NOMO-1 treated with dmso at 0.1 percent for 144 hours (cell line): ENCODE measurements around the gene SOCS3.

Experiments used
- DNase-seq: peaks from one replicate; lab custom pipeline; 2025; ENCODE audit not compliant: unreplicated experiment; lab: John Stamatoyannopoulos, UW

SOCS3 gene, protein sequence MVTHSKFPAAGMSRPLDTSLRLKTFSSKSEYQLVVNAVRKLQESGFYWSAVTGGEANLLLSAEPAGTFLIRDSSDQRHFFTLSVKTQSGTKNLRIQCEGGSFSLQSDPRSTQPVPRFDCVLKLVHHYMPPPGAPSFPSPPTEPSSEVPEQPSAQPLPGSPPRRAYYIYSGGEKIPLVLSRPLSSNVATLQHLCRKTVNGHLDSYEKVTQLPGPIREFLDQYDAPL

DNA sequence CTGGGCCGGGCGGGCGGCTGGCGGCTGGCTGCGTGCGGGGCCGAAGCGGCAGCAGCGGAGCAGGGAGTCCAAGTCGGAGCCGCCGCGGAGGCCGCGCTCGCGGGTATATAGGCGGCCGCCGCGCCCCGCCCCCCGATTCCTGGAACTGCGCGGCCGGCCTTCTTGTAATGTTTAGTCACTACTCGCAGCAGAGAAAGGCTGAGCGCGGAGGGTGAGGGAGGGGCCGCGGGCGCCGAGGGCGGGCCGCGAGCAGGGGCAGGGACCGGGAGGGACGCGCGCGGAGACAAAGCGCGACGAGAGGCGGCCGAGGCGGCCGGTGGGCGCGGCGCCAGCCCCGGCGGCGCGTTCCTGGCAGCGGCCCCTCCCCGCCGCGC, at the start of gene SOCS3:
Gene SOCS3, minus strand, starts transcription at position 81 of the 374 bp plus-strand sequence. CDS start 982 bp downstream, outside the sequence.
- DNase-seq: peak; percentile 93

DNA sequence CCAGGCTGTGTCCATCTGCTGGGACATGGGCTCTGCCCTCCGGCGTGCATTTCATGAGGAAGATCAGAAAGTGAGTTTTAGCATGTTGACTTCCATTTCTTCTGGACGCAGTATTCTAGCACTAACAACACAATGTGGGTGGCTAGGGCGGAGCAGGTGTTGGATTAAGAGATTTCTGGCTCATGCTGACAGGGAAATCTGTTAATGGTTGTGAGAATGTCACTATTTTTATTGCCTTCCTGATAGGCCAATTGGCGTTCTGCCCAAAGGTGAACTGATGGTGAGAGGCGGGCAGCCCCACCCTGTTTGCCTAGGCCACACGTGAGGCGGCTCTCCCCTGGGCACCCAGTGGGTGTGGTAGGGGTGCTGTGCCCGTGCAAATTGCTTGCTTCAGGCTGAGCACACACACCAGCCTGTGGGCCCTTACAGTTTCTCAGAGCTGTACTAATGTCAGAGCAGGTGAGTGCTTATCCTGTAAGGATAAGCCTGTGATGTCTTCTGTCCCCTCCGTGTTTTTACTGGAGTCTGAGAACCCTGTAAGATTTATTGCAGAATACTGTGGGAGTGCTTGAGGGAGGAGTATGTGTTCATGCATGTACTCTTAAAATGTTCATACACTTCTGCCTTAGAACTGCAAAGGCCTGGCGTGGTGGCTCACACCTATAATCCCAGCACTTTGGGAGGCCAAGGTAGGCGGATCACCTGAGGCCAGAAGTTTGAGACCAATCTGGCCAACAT, 49.5 kb upstream of the SOCS3 start:
- DNase-seq: no peak

DNA sequence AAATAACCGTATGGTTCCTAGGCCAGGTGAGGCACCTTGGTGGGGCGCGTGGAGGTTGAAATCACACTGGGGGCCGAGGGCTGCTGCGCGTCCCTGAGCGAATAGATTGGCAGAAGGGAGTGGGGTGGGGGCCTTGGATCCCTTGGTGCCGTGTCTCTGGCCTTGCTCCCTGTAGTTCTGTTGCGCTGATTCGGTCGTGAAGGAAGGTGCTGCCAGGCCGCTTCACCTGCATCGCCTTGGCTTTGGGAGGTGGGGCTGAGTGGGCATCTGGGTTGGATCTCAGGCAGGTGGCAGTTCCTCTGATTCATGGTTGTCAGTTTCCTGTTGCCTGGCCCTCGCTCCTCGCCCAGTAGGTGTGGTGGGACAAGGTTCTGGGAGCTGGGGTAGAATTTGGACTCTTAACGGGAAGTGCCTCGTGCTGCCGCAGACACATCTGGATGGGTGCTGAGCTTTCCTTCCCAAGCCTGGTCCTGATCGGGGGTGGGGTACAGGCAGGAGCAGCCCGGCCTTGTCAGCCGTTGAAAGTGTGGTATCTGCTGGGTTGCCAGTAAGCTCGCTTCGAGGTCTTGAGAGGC, 48.7 kb upstream of the SOCS3 start:
- DNase-seq: no peak

DNA sequence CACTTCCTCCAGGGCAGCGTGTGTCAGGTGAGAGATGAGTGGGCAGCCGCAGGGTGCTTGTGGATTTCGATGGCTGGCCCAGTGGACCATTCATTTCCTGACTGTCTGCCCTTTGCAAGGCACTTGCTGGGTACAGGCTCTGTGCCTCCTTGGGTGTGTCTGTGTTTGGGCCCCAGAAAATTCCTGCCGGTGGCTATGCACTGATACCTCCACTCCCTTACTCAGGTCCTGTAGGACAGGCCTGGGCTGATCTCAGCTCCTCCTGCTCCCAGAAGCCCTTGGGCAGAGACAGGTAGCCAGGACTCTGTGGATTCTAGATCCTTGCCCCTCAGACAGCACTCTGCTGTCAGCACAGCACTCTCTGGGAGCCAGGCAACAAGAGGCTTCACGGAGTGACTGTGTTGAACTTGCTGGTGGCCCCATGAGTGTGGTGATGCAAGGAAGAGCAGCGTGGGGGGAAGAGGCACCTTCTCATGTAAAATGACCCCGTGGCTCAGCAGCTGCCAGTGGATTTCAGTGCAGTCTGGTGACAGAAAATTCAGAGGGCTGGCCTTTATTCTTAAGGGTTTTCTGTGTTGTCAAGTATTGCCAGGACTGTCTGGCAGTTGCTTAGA, 47.6 kb upstream of the SOCS3 start:
- DNase-seq: no peak

DNA sequence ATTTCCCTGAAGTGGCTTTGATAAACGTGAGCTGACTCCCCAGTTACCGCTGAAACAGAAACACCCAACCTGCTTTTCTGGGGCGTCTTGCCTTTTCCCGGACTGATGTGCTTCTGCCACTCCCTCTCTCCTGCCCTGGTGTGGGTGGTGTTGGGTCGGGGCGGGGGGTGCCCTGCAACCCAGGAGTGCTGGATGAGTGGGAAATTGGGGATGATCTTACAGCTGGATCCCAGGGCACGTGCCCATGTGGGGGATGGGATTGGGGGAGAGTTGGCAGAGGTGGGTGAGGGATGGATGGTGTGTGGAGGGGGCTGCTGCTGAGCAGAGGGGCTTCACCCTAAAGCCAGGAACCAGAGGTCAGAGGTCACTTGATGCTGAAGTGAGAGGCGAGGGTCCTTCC, 47.0 kb upstream of the SOCS3 start:
- no peak for DNase-seq

DNA sequence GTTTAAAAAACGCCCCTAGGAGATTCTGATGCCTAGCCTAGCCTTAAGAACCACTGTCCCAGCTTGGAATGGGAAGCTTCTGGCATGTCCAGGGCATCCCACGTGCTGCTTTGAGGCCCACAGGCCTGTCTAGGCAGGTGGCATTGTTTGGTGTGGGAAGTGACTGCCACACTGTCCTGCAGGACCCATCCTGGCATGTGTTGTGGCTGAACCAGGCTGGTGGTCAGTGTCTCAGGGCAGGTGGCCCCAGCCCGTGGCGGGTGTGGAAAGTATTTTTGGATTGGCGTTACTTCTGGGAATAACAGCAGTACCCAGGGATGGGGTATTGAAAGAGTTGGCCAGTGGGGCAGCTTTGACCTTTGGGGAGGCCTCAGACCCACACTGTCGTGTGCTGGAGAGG, 46.5 kb upstream of the SOCS3 start:
- DNase-seq: no peak

DNA sequence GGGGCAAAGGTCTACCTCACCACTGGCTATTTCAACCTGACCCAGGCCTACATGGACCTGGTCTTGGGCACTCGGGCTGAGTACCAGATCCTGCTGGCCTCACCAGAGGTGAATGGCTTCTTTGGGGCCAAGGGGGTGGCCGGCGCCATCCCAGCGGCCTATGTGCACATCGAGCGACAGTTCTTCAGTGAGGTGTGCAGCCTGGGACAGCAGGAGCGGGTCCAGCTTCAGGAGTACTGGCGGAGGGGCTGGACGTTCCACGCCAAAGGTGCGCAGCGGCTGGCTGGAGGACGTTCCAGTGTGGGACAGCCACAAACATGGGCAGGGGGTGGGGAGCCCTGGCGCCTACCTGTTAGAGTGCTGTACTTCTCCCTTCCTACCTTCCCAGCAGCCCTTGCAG, 43.9 kb upstream of the SOCS3 start:
- no peak for DNase-seq

DNA sequence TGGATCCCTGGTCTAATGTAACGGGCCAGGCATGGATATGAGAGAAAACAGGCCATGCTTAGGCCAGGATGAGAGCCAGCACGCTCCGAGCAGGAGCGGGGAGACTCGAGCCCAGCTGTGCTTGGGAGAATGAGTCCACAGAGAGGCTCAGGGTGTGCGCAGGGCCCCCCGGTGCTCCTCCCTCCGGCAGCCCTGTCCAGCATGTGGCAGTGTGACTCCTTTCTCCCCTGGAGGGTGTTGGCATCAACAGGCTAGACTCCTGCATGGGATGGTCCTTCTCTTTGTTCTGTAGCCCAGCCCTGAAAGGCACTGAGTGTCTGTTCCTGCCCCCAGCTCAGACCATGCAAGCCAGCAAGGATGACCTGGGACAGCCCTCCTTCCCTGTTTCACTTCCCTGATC, 42.0 kb upstream of the SOCS3 start:
- DNase-seq: no peak

DNA sequence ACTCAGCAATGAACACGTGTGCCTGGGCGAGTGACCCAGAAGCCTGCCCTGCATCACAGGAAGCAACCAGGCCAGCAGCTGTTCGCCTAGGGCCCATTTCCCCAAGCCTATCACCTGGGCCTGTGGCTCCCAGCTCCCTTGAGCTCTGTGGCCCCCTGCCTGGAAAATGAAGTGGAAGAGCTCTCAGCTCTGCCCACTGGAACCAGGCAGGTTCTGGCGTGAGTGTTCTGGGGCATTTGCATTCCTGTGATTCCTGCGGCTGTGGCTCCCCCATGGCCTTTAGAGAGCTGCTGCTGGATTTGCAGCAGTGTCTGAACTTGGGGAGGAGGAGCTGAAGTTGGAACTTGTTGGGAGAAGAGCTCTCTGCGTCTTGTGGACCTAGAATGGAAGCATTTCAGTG, 41.4 kb upstream of the SOCS3 start:
- no peak for DNase-seq

DNA sequence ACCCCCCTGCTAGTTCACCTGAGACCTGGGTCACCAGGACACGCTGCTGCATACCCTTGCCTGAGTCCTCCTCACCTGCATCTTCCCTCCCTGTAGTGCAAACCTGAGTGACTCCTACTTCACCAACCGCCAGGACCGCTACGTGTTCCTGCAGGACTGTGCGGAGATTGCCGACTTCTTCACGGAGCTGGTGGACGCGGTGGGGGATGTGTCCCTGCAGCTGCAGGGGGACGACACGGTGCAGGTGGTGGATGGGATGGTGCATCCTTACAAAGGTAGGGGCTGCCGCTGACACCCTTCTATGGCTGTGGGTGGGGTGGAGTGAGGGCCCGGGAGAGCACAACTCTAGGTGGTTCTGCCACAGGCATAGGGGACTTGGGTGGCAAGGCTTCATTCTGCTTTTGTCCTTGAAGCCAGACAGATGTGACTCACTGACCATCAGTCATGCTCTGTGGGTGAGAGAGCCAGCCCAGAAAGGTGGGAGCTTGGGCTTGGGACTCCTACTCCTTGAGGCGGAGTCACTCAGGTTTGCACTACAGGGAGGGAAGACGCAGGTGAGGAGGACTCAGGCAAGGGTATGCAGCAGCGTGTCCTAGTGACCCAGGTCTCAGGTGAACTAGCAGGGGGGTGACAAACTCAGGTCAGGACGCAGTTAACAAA, 40.8 kb upstream of the SOCS3 start:
- DNase-seq: no peak

DNA sequence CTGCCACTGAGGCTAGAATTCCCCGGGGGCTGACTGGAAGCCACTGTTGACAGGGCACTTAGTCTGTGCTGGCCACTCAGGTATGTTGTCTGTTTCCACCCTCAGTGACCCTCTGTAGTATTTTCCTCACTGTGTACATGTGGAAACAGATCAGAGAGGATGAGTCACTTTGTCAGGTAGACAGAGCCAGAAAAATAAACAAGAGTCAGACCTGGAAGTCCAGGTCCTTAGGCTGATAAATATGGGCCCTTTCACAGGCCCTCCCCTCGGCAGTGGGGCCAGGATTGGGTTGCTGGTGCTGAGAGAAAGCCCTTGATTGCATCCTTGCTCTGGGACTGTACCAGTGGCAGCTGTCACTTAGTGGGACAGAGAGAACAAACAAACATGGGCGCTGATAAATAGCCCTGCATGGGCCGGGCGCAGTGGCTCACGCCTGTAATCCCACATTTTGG, 39.8 kb upstream of the SOCS3 start:
- DNase-seq: no peak

DNA sequence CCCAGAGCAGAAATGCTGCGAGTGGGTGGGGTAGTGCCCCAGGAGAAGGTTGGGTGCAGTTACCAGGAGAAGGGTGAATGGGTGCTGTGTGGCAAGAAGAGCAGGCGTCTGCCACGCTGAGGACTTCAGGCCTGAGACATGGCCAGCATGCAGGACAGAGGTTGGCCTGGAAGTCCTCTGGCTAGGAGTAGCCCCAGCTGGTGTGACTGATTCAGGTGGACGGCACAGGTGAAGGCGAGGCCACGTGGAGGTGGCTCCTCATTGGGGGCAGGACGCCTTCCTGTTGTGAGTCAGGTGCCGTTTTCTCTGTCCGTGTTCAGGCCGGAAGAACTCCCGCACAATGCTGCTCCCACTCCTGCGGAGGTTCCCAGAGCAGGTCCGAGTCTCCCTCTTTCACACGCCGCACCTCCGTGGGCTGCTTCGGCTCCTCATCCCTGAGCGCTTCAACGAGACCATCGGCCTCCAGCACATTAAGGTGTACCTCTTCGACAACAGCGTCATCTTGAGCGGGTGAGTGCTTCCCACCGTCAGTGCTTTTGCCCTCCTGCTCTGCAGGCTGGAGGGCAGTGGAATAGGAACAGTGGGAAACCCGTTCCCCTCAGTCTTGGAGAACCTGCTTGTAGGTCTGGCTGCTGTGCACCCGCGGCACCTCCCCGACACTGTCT, 39.3 kb upstream of the SOCS3 start:
- no peak for DNase-seq

DNA sequence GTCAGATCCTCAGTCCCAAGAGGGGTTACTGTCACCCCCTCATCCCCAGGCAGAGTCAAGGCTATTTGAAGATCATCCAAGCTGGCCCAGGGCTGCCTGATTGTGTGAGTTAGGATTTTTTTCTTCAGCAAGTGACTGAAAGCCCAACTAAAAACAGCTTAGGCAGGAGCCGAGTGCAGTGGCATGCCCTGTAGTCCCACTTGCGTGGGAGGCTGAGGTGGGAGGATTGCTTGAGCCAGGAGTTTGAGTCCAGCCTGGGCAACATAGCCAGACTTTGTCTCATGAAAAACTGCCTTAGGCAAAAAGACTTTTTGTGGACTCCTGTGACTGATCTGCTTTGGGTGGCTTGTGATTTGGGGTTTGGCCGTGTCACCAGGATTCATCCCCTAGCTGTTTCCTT, 38.5 kb upstream of the SOCS3 start:
- DNase-seq: no peak

DNA sequence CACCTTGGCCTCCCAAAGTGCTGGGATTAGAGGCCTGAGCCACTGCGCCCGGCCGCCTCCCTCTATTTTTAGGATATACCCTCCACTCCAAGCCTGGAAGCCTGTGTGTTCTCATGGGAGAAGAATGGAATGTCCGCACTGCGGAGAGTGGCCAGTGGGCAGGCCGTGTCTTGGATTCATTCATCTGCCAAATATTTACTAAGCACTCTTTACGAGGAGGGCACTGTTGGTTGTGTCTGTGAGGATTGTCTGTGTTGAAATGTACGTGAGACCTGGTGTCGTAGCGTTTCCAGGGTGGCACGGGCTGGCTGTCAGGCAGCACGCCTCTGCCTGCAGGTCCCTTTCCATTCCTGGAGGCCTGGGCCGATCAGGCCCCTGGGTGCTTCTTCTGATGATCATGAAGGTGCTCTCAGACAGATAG, 37.8 kb upstream of the SOCS3 start:
- DNase-seq: no peak

DNA sequence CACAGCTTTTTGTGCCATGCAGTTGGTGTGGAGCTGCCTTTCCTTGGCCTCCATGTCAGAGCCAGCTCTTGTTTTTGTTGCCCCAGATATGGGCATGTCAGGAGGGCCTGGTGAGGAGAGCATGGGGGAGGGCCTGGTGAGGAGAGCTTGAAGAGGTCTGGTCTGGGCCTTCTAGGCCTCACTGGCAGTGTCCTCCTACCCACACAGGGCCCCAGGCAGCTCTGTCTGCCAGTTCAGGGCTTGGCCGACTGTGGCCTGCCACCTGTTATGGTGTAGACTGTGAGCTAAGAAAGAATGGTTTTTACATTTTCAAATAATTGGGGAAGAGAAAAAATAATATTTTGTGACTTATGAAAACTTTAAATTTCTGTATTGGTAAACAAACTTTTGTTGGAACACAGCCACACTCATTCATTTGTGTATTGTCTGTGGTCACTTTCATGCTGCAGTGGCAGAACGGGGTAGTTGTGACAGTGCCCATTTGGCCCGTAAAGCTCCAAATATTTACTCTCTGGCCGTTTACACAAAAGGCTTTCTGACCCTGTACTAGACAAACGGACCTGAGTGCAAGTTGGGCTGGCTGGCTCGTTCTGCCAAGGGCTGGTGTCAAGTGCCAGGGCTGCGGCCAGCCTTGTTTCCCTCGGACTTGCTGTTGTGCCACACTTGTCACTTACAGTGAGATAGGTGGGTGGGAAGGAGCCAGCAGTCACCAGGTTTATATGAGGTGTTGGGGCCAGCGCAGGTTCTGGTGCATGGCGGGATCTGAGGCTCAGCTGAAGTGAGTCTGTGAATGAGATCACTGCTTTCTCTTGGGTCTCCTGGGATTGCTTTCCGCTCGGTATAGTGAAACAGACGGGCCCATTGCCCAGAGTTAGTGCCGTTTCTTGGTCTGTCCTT, 36.8 kb upstream of the SOCS3 start:
- DNase-seq: no peak

DNA sequence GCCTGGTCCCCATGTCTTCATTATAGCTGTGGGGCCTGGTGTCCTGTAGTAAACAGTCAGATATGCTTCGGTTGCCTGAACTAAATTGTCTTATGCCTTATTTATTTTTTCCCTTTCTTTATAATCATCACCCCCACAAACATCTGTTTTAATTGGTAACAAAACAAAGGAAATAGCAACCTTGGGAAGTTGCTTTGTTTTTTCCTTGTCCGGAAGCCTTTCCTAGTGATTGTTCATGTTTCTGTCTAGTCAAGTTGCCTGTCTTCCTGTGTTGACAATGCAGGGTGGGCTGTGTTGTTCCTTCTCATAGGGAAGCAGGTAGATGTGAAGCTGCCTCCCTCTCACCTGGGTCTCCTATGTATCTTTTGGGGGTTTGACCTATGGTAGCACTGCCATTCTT, 35.3 kb upstream of the SOCS3 start:
- no peak for DNase-seq

DNA sequence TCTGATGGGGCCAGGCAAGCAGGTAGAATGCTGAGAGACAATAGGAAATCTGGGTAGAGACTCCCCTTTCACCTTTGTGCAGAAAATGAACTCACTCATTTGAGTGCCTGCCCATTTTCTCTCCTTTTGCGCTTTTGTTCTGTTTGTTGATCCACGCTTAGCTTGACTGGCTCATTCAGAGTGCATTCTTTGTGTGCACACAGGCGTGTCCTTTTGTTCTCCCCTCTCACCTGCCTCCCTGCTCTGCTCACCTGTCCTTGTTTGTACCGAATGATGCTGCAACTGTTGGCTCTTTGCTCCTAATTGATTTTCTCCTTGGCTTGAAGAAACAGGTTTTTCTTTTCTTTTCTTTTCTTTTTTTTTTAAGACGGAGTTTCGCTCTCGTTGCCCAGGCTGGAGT, 34.3 kb upstream of the SOCS3 start:
- DNase-seq: no peak

DNA sequence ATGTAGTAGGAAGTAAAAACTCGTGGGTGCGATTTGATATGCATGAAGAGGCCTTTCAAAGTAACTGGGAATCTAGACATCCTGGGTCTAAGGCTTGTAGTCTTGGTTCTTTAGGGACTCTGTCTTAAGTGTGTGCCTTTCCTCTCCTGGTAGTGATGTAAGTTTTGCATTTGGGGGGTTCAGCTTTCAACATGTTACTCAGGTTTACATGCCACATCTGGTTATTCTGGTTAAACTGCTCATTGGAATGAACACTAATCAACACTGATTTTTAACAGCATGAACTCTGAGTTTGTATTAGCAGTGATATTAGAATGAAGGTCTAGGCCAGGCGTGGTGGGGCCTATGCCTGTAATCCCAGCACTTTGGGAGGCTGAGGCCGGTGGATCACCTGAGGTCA, 33.7 kb upstream of the SOCS3 start:
- no peak for DNase-seq

DNA sequence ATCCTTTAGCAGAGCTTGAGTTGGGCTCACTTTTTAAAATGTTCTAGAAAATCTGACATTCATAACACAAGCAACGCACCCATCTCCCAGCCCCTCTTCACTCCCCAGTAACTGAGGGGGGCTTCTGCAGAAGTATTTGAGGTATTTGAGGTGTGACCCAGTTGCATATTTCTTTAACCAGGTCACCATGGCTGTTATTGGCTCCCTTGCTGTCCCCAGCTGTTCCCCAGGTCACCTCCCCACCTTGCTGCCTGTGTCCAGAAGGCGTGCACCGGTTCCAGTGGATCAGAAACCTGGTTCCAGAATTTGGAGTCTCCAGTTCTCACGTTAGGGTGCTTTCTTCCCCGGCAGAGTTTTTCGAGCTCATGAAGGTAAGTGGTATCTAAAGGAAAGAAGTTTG, 32.4 kb upstream of the SOCS3 start:
- no peak for DNase-seq

DNA sequence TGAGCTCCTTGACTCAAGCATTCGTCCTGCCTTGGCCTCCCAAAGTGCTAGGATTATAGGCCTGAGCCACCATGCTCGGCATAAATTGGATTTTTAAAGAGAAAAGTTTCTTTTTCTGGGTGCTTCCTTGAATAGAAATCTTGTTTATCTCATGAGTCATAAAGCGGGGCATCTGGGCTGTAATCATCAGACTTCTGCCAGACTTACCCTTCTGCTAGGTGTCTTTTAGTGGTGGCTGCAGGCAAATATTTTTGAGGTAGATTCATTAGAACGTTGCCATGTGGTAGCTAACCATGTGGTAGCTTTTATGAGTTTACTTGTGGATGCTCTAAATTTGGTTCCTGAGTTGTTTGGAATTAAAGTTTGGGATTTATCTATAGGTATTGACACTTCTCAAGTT, 32.0 kb upstream of the SOCS3 start:
- DNase-seq: no peak
